ENCODE measurements around the gene MFNG. TPM values are rescaled to one million over a fixed set of nuclear protein-coding genes. Genes with fewer than 3 reads are reported as not detected.

Gene MFNG
- total RNA-seq, 1 donor from 2014 or later, result 5.3 TPM

- intact Hi-C loops (cut with DNase I), result loop anchor here (2.0 kb wide), 1 partner anchor 140 kb away; no protein-coding TSS in a partner anchor
- DNase-seq (ENCODE audit: low spot score), result peak; percentile 88
Measured at GRCh38 chr22:37457093-37457893, 28.9 kb downstream of the MFNG start.

GRCh38 chr22:37456346-37456745, 29.8 kb downstream of the MFNG start:
- no peak for DNase-seq (ENCODE audit: low spot score)
- intact Hi-C loops (cut with DNase I), result loop anchor here (2.0 kb wide), 1 partner anchor 140 kb away; no protein-coding TSS in a partner anchor

- DNase-seq (ENCODE audit: low spot score), result no peak
- intact Hi-C loops (cut with DNase I), result loop anchor here (2.0 kb wide), 1 partner anchor 139 kb away; no protein-coding TSS in a partner anchor
Measured at GRCh38 chr22:37455896-37456295, 30.3 kb downstream of the MFNG start.

GRCh38 chr22:37454857-37455686, 31.1 kb downstream of the MFNG start:
- no peak for DNase-seq (ENCODE audit: low spot score)
- intact Hi-C loops (cut with DNase I), result no loop called here

GRCh38 chr22:37453696-37454095, 32.5 kb downstream of the MFNG start:
- DNase-seq (ENCODE audit: low spot score), result no peak
- intact Hi-C loops (cut with DNase I), result no loop called here

- intact Hi-C loops (cut with DNase I), result no loop called here
- no peak for DNase-seq (ENCODE audit: low spot score)
Measured at GRCh38 chr22:37451218-37451617, 35.0 kb downstream of the MFNG start.

- DNase-seq (ENCODE audit: low spot score), result no peak
- intact Hi-C loops (cut with DNase I), result no loop called here
Measured at GRCh38 chr22:37449331-37450001, 36.7 kb downstream of the MFNG start.

GRCh38 chr22:37448516-37449127, 37.6 kb downstream of the MFNG start:
- DNase-seq (ENCODE audit: low spot score), result no peak
- intact Hi-C loops (cut with DNase I), result no loop called here

- DNase-seq (ENCODE audit: low spot score), result no peak
- intact Hi-C loops (cut with DNase I), result no loop called here
Measured at GRCh38 chr22:37445501-37445900, 40.7 kb downstream of the MFNG start.

- intact Hi-C loops (cut with DNase I), result no loop called here
- DNase-seq (ENCODE audit: low spot score), result no peak
Measured at GRCh38 chr22:37443977-37444376, 42.2 kb downstream of the MFNG start.

- intact Hi-C loops (cut with DNase I), result no loop called here
- no peak for DNase-seq (ENCODE audit: low spot score)
Measured at GRCh38 chr22:37443086-37443485, 43.1 kb downstream of the MFNG start.

- no peak for DNase-seq (ENCODE audit: low spot score)
Measured at GRCh38 chr22:37442537-37442936, 43.6 kb downstream of the MFNG start.

GRCh38 chr22:37442135-37442534, 44.0 kb downstream of the MFNG start:
- DNase-seq (ENCODE audit: low spot score), result no peak
- intact Hi-C loops (cut with DNase I), result no loop called here

More at GRCh38 chr22:37442537-37442936, 43.6 kb downstream of the MFNG start:
- intact Hi-C loops (cut with DNase I), result no loop called here

- intact Hi-C loops (cut with DNase I), result no loop called here
- DNase-seq (ENCODE audit: low spot score), result no peak
Measured at GRCh38 chr22:37440875-37441274, 45.3 kb downstream of the MFNG start.

- intact Hi-C loops (cut with DNase I), result no loop called here
- no peak for DNase-seq (ENCODE audit: low spot score)
Measured at GRCh38 chr22:37439347-37439746, 46.8 kb downstream of the MFNG start.

- DNase-seq (ENCODE audit: low spot score), result no peak
- intact Hi-C loops (cut with DNase I), result no loop called here
Measured at GRCh38 chr22:37435970-37436603, 50.1 kb downstream of the MFNG start.

- DNase-seq (ENCODE audit: low spot score), result no peak
- intact Hi-C loops (cut with DNase I), result no loop called here
Measured at GRCh38 chr22:37433786-37434185, 52.4 kb downstream of the MFNG start.

- intact Hi-C loops (cut with DNase I), result no loop called here
- no peak for DNase-seq (ENCODE audit: low spot score)
Measured at GRCh38 chr22:37432708-37433054, 53.5 kb downstream of the MFNG start.
